ENCODE results near the gene MAGI2.

DNA sequence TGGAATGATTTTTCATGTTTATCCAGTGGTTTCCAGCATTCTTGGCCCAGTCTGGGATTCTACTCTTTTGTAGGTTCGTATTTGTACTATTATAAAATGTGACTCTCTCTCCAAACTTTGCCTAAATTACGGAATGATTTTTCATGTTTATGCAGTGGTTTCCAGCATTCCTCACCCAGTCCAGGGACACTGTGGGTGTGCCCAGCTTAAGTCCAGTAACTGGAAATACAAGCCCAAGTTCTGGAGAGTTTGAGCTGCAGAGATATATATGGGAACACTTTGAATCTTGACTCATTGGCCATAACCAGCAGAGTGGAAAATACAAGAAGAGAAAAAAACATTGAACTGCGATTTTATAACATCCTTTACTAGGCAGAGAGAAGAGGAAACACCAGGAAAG is 5.9 kb upstream of the MAGI2 start:
- TF ChIP-seq CTCF (conservative IDR thresholded peaks at IDR 0.05; ENCODE audit: low read length) (no peak), EZH2phosphoT487 (IDR thresholded peaks at IDR 0.05; ENCODE audit: borderline replicate concordance, low read depth, low read length) (no peak)
